GM19238 (cell line): ENCODE data around the gene TMEM44.
"Not testable (repeated sequence)": the region's sequence is repeated elsewhere in the genome, so short reads cannot be mapped to it uniquely, and the experiment has no call there.

Experiments
- DNase-seq: peaks from one replicate; pipeline ENCODE4 v3.0.0; 2011; ENCODE audit warnings: low spot score; ENCODE audit not compliant: insufficient read length

TMEM44 gene

GRCh38 chr3:194610689-194611088, 22.5 kb downstream of the TMEM44 start:
- DNase-seq, result no peak

GRCh38 chr3:194609601-194610000, 23.6 kb downstream of the TMEM44 start:
- DNase-seq, result no peak

GRCh38 chr3:194608981-194609380, 24.2 kb downstream of the TMEM44 start:
- DNase-seq, result no peak

GRCh38 chr3:194607592-194608389, 25.4 kb downstream of the TMEM44 start:
- DNase-seq, result no peak

GRCh38 chr3:194606941-194607340, 26.3 kb downstream of the TMEM44 start:
- DNase-seq, result no peak

- DNase-seq, result no peak
These were observed 27.1 kb downstream of the TMEM44 start for GRCh38 chr3:194606163-194606562.

GRCh38 chr3:194605314-194605713, 27.9 kb downstream of the TMEM44 start:
- not testable (repeated sequence) for DNase-seq

GRCh38 chr3:194604837-194605236, 28.4 kb downstream of the TMEM44 start:
- no peak for DNase-seq

GRCh38 chr3:194604126-194604525, 29.1 kb downstream of the TMEM44 start:
- no peak for DNase-seq

- no peak for DNase-seq
These were observed 30.5 kb downstream of the TMEM44 start for GRCh38 chr3:194602669-194603171.

- DNase-seq, result no peak
These were observed 34.3 kb downstream of the TMEM44 start for GRCh38 chr3:194598771-194599557.

GRCh38 chr3:194596906-194597305, 36.3 kb downstream of the TMEM44 start:
- no peak for DNase-seq

GRCh38 chr3:194592798-194593752, 40.1 kb downstream of the TMEM44 start:
- DNase-seq, result no peak

- no peak for DNase-seq
These were observed 44.5 kb downstream of the TMEM44 start for GRCh38 chr3:194588741-194589140.

GRCh38 chr3:194588236-194588635, 45.0 kb downstream of the TMEM44 start:
- DNase-seq, result no peak

GRCh38 chr3:194587438-194587931, 45.7 kb downstream of the TMEM44 start:
- no peak for DNase-seq

- DNase-seq, result no peak
These were observed 46.4 kb downstream of the TMEM44 start for GRCh38 chr3:194586836-194587235.

GRCh38 chr3:194585880-194586281, 47.3 kb downstream of the TMEM44 start:
- no peak for DNase-seq

- no peak for DNase-seq
These were observed 48.4 kb downstream of the TMEM44 start for GRCh38 chr3:194584866-194585265.

GRCh38 chr3:194584320-194584776, 48.9 kb downstream of the TMEM44 start:
- DNase-seq, result no peak
